ENCODE data around the gene THSD4.

Gene THSD4

GRCh38 chr15:71779073-71779797 lies 664.0 kb downstream of the THSD4 start:
- DNase-seq (ENCODE audit: low read depth, low spot score) = no peak

- peak; percentile 72 for DNase-seq (ENCODE audit: low read depth, low spot score)
These were observed 665.1 kb downstream of the THSD4 start for GRCh38 chr15:71780115-71780976.

- DNase-seq (ENCODE audit: low read depth, low spot score) = no peak
These were observed 666.1 kb downstream of the THSD4 start for GRCh38 chr15:71781179-71781964.

- DNase-seq (ENCODE audit: low read depth, low spot score) = no peak
These were observed 666.6 kb downstream of the THSD4 start for GRCh38 chr15:71781965-71782265.

- no peak for DNase-seq (ENCODE audit: low read depth, low spot score)
These were observed 667.3 kb downstream of the THSD4 start for GRCh38 chr15:71782422-71783165.

- no peak for DNase-seq (ENCODE audit: low read depth, low spot score)
These were observed 669.4 kb downstream of the THSD4 start for GRCh38 chr15:71784719-71785118.

- DNase-seq (ENCODE audit: low read depth, low spot score) = no peak
These were observed 670.7 kb downstream of the THSD4 start for GRCh38 chr15:71785996-71786395.

GRCh38 chr15:71786673-71787072 lies 671.4 kb downstream of the THSD4 start:
- no peak for DNase-seq (ENCODE audit: low read depth, low spot score)

- DNase-seq (ENCODE audit: low read depth, low spot score) = no peak
These were observed 673.6 kb downstream of the THSD4 start for GRCh38 chr15:71788646-71789579.

GRCh38 chr15:71789616-71790015 lies 674.3 kb downstream of the THSD4 start:
- no peak for DNase-seq (ENCODE audit: low read depth, low spot score)

GRCh38 chr15:71790081-71790480 lies 674.8 kb downstream of the THSD4 start:
- no peak for DNase-seq (ENCODE audit: low read depth, low spot score)

- DNase-seq (ENCODE audit: low read depth, low spot score) = no peak
These were observed 676.7 kb downstream of the THSD4 start for GRCh38 chr15:71791975-71792374.

- DNase-seq (ENCODE audit: low read depth, low spot score) = no peak
These were observed 677.2 kb downstream of the THSD4 start for GRCh38 chr15:71792521-71792920.

GRCh38 chr15:71798641-71799040 lies 683.4 kb downstream of the THSD4 start:
- DNase-seq (ENCODE audit: low read depth, low spot score) = no peak

GRCh38 chr15:71800190-71800589 lies 684.9 kb downstream of the THSD4 start:
- DNase-seq (ENCODE audit: low read depth, low spot score) = no peak

GRCh38 chr15:71800835-71801745 lies 685.8 kb downstream of the THSD4 start:
- no peak for DNase-seq (ENCODE audit: low read depth, low spot score)

- no peak for DNase-seq (ENCODE audit: low read depth, low spot score)
These were observed 686.8 kb downstream of the THSD4 start for GRCh38 chr15:71801935-71802655.

GRCh38 chr15:71802770-71803169 lies 687.5 kb downstream of the THSD4 start:
- no peak for DNase-seq (ENCODE audit: low read depth, low spot score)

- DNase-seq (ENCODE audit: low read depth, low spot score) = no peak
These were observed 689.0 kb downstream of the THSD4 start for GRCh38 chr15:71804226-71804625.
